Epithelial cell of esophagus (primary cell): ENCODE measurements around the gene IP6K2.

ENCODE experiments used
- DNase-seq: peaks from one replicate; pipeline ENCODE4 v3.0.0; 2010; ENCODE audit warnings: low read depth
- H3K4me3 ChIP-seq: 2 replicates; pipeline ENCODE4 v1.5.1; 2011; ENCODE audit warnings: mild to moderate bottlenecking, low read length, control low read depth
- CTCF ChIP-seq: IDR thresholded peaks from 2 replicates; pipeline ENCODE4 v1.5.1; 2011; ENCODE audit warnings: low read depth, mild to moderate bottlenecking, low read length, control low read depth, inconsistent platforms; ENCODE audit not compliant: insufficient read depth; ENCODE audit errors: missing control alignments

The IP6K2 gene

GRCh38 chr3:48681974-48682610 lies 34.9 kb downstream of the IP6K2 start:
- no peak overlapping the region for H3K4me3 ChIP-seq
- no peak for TF ChIP-seq CTCF
- no peak for DNase-seq

DNA sequence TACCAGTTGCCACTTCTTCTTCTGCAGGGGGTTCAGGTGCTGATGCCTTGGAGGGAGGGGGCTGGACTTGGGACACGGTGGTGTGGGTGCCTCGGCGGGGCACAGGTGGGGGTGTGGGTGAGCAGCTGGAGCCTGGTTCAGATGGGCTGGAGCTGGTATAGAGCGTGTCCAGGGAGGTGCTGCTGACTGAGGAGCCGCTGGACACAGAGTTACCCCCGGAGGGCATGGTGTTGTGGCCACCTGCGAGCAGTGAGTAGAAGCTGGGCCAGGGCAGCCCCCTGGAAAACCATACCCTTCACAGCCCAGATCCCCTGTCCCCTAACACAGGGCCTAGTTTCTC lies 35.5 kb downstream of the IP6K2 start:
- no peak for TF ChIP-seq CTCF
- H3K4me3 ChIP-seq: no peak overlapping the region
- no peak for DNase-seq

DNA sequence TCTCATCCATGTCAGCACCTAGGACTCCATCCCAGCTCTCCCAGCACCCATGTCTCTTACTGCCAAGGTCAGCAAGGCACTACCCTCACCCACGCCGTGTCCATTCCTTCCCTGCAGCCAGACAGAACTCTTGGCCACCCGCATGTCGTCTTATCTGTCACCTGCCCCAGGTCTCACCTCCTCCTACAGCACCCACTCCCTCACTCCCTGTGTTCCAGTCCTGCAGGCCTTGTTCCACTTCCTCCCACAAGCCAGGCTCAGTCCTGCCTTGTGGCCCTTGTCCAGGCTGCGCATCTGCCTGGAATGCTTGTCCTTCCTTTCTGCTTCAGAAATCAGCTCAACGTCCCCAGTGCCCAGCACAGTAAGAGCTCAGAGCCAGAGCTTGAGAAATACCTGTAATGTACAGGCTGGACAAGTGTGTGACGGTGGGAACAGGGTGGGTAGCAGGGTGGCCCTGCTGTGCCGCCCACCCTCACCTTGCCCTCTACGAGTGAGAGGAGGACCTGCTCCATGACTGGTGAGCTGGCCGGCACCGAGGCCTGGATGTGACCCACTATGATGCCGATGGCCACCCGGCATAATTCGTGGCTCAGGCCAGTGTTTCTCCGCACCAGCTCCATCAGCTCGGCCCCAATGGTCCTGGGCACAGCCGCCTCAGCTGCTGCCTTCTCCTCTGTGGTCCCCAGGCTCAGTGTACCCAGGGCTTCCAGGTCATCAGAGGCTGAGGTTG lies 36.0 kb downstream of the IP6K2 start:
- TF ChIP-seq CTCF: no peak
- no peak for DNase-seq
- H3K4me3 ChIP-seq: no peak overlapping the region

DNA sequence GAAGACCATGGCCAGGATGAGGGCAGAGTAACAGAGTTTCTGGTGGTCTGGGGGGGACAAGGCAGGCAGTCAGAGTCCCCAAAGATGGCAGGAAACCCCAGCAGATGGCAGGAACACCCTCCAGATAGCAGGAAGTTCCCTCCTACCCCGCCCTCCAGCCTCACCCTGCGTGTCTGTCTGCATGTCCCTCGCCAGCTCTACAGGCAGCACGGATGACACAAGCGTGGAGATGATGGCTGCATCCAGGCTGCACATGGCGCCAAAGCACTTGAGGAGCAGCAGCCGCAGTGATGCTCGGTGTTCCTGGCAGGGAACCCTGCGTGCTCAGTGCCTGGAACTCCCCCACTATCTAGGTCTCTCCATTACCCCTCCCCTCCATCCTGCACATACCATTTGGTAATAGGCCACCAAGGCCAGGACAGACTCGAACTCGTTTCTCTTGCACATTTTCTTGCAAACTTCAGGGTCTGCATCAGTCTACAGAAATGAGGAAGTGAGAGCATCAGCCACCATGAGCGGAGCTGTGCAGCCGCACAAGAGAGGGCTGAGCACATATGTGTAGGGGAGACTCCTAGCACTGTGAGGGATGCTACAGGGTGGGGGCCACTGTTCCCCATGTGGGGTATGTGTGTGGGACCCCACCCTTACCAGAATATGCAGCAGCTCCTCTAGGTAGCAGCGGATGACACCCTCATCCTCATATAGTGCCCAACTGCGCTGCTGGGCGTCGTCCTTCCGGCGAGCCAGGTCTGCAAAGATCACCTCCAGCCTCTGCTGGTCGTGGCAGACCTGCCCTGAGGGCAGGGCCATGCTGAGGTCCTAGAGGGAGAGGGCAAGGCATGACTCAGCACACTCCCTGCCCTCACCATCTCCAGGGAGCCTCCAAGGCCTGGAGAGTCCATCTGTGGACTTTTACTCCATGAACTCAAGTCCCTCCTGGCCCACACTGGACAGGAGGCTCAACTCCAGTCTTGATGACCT lies 37.3 kb downstream of the IP6K2 start:
- H3K4me3 ChIP-seq: no peak overlapping the region
- no peak for TF ChIP-seq CTCF
- no peak for DNase-seq

DNA sequence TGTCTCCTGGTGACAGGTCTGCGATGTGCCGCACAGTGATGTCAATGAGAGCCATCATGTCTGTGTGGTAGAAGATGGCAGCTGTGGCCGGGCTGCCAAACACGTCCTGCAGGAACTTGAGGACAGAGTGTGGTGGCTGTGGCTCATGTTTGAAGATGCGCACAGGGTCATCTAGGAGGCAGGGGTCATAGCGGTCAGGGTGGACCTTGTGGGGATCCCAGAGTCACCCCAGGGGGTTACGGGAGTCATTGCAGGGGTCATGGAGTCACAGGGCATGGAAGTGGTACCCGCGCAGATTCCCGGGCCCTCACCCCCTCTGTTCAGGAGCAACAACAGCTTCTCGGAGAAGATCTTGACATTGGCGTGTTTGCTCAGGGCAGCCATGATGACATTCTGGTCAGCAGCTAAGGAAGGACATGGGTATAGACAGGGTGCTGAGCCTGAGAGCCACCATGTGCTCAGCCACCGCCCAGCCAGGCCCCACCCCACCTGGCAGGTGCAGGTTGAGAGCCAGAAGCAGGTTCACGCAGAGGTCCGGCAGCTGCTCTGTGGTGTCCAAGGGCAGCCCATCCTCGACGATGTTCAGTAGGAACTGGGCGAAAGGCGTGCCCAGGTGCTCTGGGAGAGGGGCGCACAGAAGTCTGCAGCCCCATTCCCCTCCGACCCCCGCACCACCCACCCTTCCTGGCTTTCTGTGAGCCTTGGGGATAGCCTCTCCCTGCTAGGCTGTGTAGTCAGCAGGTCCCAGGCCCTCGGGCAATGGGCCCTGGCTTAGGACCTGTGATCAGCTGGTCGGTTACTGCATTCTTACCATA lies 38.2 kb downstream of the IP6K2 start:
- DNase-seq: no peak
- no peak overlapping the region for H3K4me3 ChIP-seq
- no peak for TF ChIP-seq CTCF

DNA sequence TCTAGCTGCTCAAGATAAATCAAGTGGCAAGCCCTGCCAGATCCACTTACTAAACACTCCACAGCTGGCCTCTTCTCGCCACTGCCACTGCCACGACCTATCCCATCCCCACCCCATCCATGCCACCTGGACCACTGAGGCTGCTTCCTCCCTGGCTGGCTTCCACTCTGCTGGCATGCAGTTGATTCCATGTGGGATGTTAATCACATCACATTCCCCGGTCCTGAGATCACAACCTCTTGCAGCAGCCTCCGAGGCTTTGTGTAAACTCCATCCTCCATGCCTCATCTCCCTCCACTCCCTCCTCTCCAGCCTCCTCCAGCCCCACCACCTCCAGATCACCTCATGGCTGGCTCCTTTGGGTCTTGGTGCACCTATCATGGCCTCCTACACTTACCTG lies 39.0 kb downstream of the IP6K2 start:
- DNase-seq: no peak
- H3K4me3 ChIP-seq: no peak overlapping the region
- TF ChIP-seq CTCF: no peak
